Measurements from ENCODE around the gene COLGALT1. TPM values are rescaled to one million over a fixed set of nuclear protein-coding genes. Genes with fewer than 3 reads are reported as not detected.

COLGALT1 gene
- total RNA-seq, 2 experiments from 2014 or later, result 62.1 to 64.2 TPM

DNA sequence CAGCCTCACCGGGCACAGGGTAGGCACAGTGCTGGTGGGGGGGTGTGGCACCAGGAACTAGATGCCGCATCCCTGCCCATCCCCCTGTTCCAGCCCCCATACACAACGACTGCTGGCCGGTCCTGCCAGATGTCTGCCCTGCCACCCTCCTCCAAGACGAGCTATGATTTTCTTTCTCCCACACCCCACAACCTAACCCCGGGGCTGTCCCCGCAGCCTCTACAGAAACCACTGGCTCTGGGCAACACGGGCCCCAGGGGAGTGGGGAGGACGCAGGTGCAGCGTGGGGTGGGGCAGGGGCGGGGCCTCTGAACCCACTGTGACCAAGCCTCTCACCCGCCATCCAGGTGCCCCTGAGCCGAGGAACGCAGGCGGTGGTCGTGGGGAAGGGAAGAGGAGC, 28.5 kb upstream of the COLGALT1 start:
- Mint-ChIP-seq H3K36me3 (ENCODE audit: low read depth) (peaks cover 9% of the 10 kb centered on the region), H3K4me1 (ENCODE audit: low read depth) (peaks cover 38% of the 10 kb centered on the region), H3K4me3 (no peak overlapping the region), H3K9me3 (peaks cover 3% of the 10 kb centered on the region), H3K27ac (no peak overlapping the region), H3K27me3 (no peaks in the 10 kb centered on the region)
- ATAC-seq (peak; percentile 27), DNase-seq (peak; percentile 56)
- CTCF ChIA-PET, result interaction anchor here (0.7 to 1.6 kb wide), 2 partner anchors 31 to 61 kb away, joined by 3 to 5 read pairs; no protein-coding TSS in a partner anchor
- intact Hi-C loops (cut with micrococcal nuclease), result no loop called here
- no peak for TF ChIP-seq CTCF (IDR thresholded peaks at IDR 0.05)
- POLR2A ChIA-PET, result interaction anchor here (0.9 to 1.5 kb wide), 4 partner anchors 14 to 321 kb away, joined by 3 to 5 read pairs (median 3); partner anchors contain the start of gene JAK3

GRCh38 chr19:17527326-17527725, 28.1 kb upstream of the COLGALT1 start:
- H3K4me1 Mint-ChIP-seq (ENCODE audit: low read depth), result peaks cover 37% of the 10 kb centered on the region
- H3K27ac Mint-ChIP-seq, result no peak overlapping the region
- no peak overlapping the region for H3K4me3 Mint-ChIP-seq
- H3K27me3 Mint-ChIP-seq, result no peaks in the 10 kb centered on the region
- TF ChIP-seq CTCF (IDR thresholded peaks at IDR 0.05), result no peak
- intact Hi-C loops (cut with micrococcal nuclease), result no loop called here
- no peak for DNase-seq
- H3K9me3 Mint-ChIP-seq, result peaks cover 3% of the 10 kb centered on the region
- ATAC-seq, result no peak
- ChIA-PET CTCF (interaction anchor here (1.6 kb wide), 1 partner anchor 31 kb away, joined by 5 read pairs; no protein-coding TSS in a partner anchor), POLR2A (interaction anchor here (1.4 to 1.5 kb wide), 2 partner anchors 14 to 16 kb away, joined by 3 read pairs; no protein-coding TSS in a partner anchor)
- H3K36me3 Mint-ChIP-seq (ENCODE audit: low read depth), result peaks cover 9% of the 10 kb centered on the region

GRCh38 chr19:17528610-17529009, 26.8 kb upstream of the COLGALT1 start:
- H3K4me3 Mint-ChIP-seq, result no peak overlapping the region
- ChIA-PET POLR2A (interaction anchor here (0.6 kb wide), 1 partner anchor 8 kb away, joined by 7 read pairs; no protein-coding TSS in a partner anchor), CTCF (interaction anchor here (0.6 to 1.2 kb wide), 2 partner anchors 82 to 331 kb away, joined by 3 read pairs; partner anchors contain the start of gene RPL18A)
- DNase-seq (no peak), ATAC-seq (no peak)
- intact Hi-C loops (cut with micrococcal nuclease), result no loop called here
- no peak for TF ChIP-seq CTCF (IDR thresholded peaks at IDR 0.05)
- H3K36me3 Mint-ChIP-seq (ENCODE audit: low read depth), result peaks cover 3% of the 10 kb centered on the region
- H3K27me3 Mint-ChIP-seq, result no peaks in the 10 kb centered on the region
- H3K27ac Mint-ChIP-seq, result no peak overlapping the region
- H3K9me3 Mint-ChIP-seq, result peaks cover 3% of the 10 kb centered on the region
- H3K4me1 Mint-ChIP-seq (ENCODE audit: low read depth), result peaks cover 24% of the 10 kb centered on the region

- Mint-ChIP-seq H3K36me3 (ENCODE audit: low read depth) (peaks cover 2% of the 10 kb centered on the region), H3K4me3 (no peak overlapping the region), H3K27me3 (no peaks in the 10 kb centered on the region), H3K4me1 (ENCODE audit: low read depth) (peaks cover 17% of the 10 kb centered on the region), H3K9me3 (peaks cover 3% of the 10 kb centered on the region), H3K27ac (no peak overlapping the region)
- POLR2A ChIA-PET, result interaction anchor here (0.6 to 1.1 kb wide), 3 partner anchors 9 to 10 kb away, joined by 4 to 7 read pairs (median 4); no protein-coding TSS in a partner anchor
- CTCF ChIA-PET, result interaction anchor here (0.6 to 1.9 kb wide), 6 partner anchors 18 to 407 kb away, joined by 3 to 7 read pairs (median 3); partner anchors contain the start of genes PGLS and RPL18A
- TF ChIP-seq CTCF (IDR thresholded peaks at IDR 0.05), result no peak
- DNase-seq, result no peak
- no peak for ATAC-seq
- intact Hi-C loops (cut with micrococcal nuclease), result no loop called here
Measured at GRCh38 chr19:17529239-17530158, 25.9 kb upstream of the COLGALT1 start.

Data from activated CD8-positive, alpha-beta T cell treated with anti-CD3 and anti-CD28 coated beads for 36 hours (primary cell).